ENCODE results near the gene SUN3. TPM values are rescaled to one million over a fixed set of nuclear protein-coding genes. Genes with fewer than 3 reads are reported as not detected.
A peak's percentile ranks its signal among the peaks of the same experiment; 100 is the strongest.

Gene SUN3
- not detected for total RNA-seq
- long read RNA-seq = 0 reads

DNA sequence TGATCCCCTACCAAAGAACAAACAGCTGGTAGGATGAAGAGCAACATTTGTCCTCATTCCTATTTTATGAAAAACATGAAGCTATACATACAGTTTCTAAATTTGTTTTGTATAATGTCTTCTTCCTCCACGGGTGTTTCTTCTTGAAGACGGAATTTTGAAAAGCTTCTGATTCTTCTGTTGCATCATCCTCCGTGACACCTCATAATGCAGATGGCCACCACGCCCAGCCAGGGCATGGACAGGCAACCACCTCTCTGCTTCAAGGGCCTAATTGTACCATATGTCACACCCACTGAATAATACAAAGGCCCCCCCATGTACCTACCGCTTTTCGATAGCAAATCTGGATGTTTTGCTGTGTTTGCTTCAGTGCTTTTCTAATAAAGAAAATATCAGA, at the start of gene SUN3:
TSS of gene SUN3 (minus strand) at position 170 of the 400 bp plus-strand sequence. CDS start at position 1, 169 bp downstream.
- ATAC-seq (no peak), DNase-seq (ENCODE audit: missing footprints) (no peak)
- intact Hi-C loops (cut with DNase I) = no loop called here

- ATAC-seq (no peak), DNase-seq (ENCODE audit: missing footprints) (no peak)
- intact Hi-C loops (cut with DNase I) = no loop called here
These were observed 49.6 kb upstream of the SUN3 start for GRCh38 chr7:48078470-48078869.

DNA sequence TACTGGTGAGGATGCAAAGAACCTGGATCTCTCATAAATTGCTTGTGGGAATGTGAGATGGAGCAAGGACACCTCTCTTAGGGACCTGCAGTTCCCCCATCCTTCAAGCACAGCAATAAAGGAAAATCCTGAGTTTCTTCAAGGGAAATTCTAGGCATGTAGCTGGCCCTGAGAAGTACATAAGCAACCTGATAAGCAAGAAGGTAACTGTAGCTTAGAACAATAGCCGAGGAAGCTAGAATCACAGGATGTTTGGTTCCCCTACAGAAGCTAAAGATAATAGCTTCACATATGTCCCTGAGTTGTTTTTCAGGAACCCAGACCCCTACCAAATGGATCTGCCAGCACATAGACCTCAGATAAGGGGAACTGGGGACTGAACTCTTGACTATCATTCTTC, 48.5 kb upstream of the SUN3 start:
- no peak for ATAC-seq
- intact Hi-C loops (cut with DNase I) = no loop called here
- DNase-seq (ENCODE audit: missing footprints) = no peak

- intact Hi-C loops (cut with DNase I) = no loop called here
- no peak for ATAC-seq
- DNase-seq (ENCODE audit: missing footprints) = no peak
These were observed 45.3 kb upstream of the SUN3 start for GRCh38 chr7:48074204-48074654.

- ATAC-seq (no peak), DNase-seq (ENCODE audit: missing footprints) (no peak)
- intact Hi-C loops (cut with DNase I) = no loop called here
These were observed 38.6 kb upstream of the SUN3 start for GRCh38 chr7:48067475-48067874.

GRCh38 chr7:48063985-48064384, 35.1 kb upstream of the SUN3 start:
- intact Hi-C loops (cut with DNase I) = no loop called here
- DNase-seq (ENCODE audit: missing footprints) (no peak), ATAC-seq (no peak)

- DNase-seq (ENCODE audit: missing footprints) (no peak), ATAC-seq (no peak)
- intact Hi-C loops (cut with DNase I) = no loop called here
These were observed 30.8 kb upstream of the SUN3 start for GRCh38 chr7:48059706-48060105.

DNA sequence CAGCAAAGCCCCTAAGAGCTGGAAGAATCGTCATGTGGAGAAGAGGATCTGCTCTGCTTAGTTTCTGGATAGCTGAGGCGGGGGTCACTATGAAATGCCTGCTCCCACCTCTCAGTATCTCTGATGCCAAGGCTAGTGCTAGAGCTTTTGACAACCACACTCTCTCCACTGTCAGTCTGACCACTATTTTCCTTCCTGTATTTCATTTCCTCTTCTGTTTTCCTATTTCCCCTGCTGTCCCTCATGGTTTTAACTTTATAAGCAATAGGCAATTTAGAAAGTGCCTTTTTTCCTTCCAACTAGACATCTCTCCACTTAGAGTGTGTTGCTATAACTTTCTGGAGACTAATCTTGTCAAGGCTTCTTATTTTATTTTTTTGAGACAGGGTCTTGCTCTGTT, 30.1 kb upstream of the SUN3 start:
- intact Hi-C loops (cut with DNase I) = no loop called here
- ATAC-seq = no peak

GRCh38 chr7:48053736-48054135, 24.8 kb upstream of the SUN3 start:
- intact Hi-C loops (cut with DNase I) = no loop called here
- DNase-seq (ENCODE audit: missing footprints) (no peak), ATAC-seq (no peak)

More for the DNA sequence above, 30.1 kb upstream of the SUN3 start:
- DNase-seq (ENCODE audit: missing footprints) = no peak

DNA sequence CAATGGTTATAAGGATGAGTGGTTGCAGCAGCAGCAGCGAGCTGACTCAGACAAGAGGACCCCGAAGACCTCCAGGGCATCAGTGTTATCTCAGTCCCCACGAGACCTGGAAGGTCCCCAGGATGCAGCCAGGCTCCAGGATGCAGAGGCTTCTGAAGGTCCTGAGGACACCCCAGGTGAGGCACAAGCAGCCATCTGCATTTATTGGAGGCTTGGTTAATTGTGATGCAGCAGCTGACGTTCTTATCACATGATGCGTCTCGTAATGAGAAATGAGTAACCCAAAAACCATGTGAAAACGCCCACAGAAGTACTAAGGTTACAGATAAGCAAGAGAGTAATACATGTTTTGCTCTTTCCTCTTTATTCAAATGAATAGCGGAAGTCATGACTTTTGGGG, 23.8 kb upstream of the SUN3 start:
- no peak for DNase-seq (ENCODE audit: missing footprints)
- intact Hi-C loops (cut with DNase I) = no loop called here
- ATAC-seq = no peak

DNA sequence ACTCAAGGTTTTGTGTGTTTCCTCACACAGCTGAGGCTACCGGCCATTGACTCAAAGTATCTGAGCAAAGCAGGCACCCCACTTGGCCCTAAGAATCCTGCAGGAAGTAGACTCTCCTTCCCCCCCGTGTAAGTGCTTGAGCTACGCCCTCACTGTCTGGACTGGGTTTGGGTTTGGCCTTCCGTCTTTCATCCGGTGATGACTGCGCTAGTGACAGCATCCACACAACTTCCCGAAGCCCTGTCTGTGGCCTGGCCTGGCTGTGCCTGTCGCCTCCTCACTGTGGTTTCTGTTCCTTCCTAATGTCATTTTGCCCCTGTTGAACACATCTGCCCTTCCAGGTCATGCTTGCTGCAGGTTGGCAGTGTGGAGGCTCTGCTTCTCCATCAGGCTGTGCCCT, 20.9 kb upstream of the SUN3 start:
- intact Hi-C loops (cut with DNase I) = no loop called here
- no peak for ATAC-seq
- DNase-seq (ENCODE audit: missing footprints) = no peak

- no peak for ATAC-seq
- intact Hi-C loops (cut with DNase I) = no loop called here
- DNase-seq (ENCODE audit: missing footprints) = no peak
These were observed 19.2 kb upstream of the SUN3 start for GRCh38 chr7:48048113-48048512.

GRCh38 chr7:48046458-48046857, 17.6 kb upstream of the SUN3 start:
- ATAC-seq = no peak
- intact Hi-C loops (cut with DNase I) = no loop called here
- DNase-seq (ENCODE audit: missing footprints) = no peak

GRCh38 chr7:48045195-48045765, 16.4 kb upstream of the SUN3 start:
- intact Hi-C loops (cut with DNase I) = no loop called here
- ATAC-seq (no peak), DNase-seq (ENCODE audit: missing footprints) (no peak)

- no peak for DNase-seq (ENCODE audit: missing footprints)
- ATAC-seq = no peak
- intact Hi-C loops (cut with DNase I) = no loop called here
These were observed 13.7 kb upstream of the SUN3 start for GRCh38 chr7:48042636-48043035.

GRCh38 chr7:48042216-48042615, 13.3 kb upstream of the SUN3 start:
- intact Hi-C loops (cut with DNase I) = no loop called here
- no peak for ATAC-seq

GRCh38 chr7:48041653-48041970, 12.7 kb upstream of the SUN3 start:
- intact Hi-C loops (cut with DNase I) = no loop called here
- ATAC-seq = no peak
- DNase-seq (ENCODE audit: missing footprints) = no peak

More at GRCh38 chr7:48042216-48042615, 13.3 kb upstream of the SUN3 start:
- no peak for DNase-seq (ENCODE audit: missing footprints)

- ATAC-seq = no peak
- intact Hi-C loops (cut with DNase I) = no loop called here
- DNase-seq (ENCODE audit: missing footprints) = no peak
These were observed 12.2 kb upstream of the SUN3 start for GRCh38 chr7:48040944-48041652.

DNA sequence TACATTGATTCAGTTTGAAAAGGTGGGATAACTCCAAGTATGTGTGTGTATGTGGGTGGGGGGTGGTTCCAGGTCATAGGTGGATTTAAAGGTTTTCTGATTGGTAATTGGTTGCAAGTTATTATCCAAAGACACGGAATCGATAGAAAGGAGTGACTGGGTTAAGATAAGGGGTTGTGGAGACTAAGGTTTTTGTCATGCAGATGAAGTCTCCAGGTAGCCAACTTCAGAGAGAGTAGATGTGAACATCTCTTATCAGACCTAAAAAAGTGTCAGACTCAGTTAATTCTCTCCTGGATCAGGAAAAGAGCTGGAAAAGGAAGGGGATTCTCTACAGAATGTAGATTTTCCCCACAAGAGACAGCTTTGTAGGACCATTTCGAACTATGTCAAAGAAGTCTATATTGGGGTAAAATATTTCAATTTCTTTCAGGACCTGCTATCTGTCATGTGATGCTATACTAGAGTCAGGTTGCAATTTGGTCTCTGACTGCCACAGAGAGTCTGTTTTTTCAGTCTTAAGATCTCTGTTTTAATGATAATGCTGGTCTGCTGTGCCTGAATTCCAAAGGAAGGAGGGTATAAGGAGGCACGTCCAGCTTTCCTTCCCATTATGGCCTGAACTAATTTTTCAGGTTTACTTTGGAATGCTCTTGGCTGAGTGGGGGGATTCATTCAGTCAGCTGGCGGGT, 10.1 kb upstream of the SUN3 start:
- intact Hi-C loops (cut with DNase I) = no loop called here
- ATAC-seq (no peak), DNase-seq (ENCODE audit: missing footprints) (no peak)

DNA sequence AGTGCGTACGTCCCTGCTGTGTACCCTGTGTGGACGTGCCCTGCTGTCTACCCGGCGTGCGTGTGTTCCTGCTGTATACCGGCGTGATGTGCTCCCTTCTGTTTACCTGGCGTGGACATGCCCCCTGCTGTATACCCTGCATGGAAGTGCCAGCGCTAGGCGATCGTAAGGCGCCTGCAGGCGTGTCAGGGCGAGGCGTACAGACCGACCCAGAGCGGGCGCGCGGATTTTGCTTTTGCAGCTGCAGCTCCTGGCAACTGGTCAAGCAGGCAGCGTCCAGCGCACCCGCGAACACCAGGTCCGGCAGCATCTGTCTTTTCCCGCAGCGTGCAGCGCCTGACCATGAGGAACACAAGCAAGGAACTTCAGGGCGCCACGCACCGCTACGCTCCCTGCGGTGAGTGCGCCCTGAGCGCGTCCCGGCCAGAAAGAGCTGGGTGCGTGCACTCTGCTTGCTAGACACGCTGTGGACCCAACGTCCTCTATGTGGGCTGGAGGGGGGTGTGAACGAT, 7.1 kb upstream of the SUN3 start:
- DNase-seq (ENCODE audit: missing footprints) = peak; percentile 71
- intact Hi-C loops (cut with DNase I) = loop anchor here (2.0 kb wide), 2 partner anchors 53 to 75 kb away; partner anchors contain the start of gene UPP1
- ATAC-seq = peak; percentile 41
